Type B pancreatic cell (in vitro differentiated cells): ENCODE measurements around the gene ASIC2. TPM values are rescaled to one million over a fixed set of nuclear protein-coding genes. Genes with fewer than 3 reads are reported as not detected.

Source experiments
- DNase-seq: peaks from one replicate; pipeline ENCODE4 v3.0.0; 2021; ENCODE audit warnings: mixed read lengths; ENCODE audit not compliant: unreplicated experiment; ENCODE audit errors: extremely low spot score
- H3K27ac Mint-ChIP-seq: 2 replicates; pipeline ENCODE4 v1.8.0; 2021; ENCODE audit warnings: mild to moderate bottlenecking, mixed read lengths
- H3K27me3 Mint-ChIP-seq: 2 replicates; pipeline ENCODE4 v1.8.0; 2021; ENCODE audit warnings: mixed read lengths
- H3K36me3 Mint-ChIP-seq: 2 replicates; pipeline ENCODE4 v1.8.0; 2021; ENCODE audit warnings: mixed read lengths
- H3K4me1 Mint-ChIP-seq: one replicate; pipeline ENCODE4 v1.8.0; 2021; ENCODE audit warnings: mixed read lengths; ENCODE audit not compliant: unreplicated experiment
- H3K4me3 Mint-ChIP-seq: 2 replicates; pipeline ENCODE4 v1.8.0; 2021; ENCODE audit warnings: mild to moderate bottlenecking, mixed read lengths
- H3K9me3 Mint-ChIP-seq: 2 replicates; pipeline ENCODE4 v1.8.0; 2021; ENCODE audit warnings: mixed read lengths
- CTCF ChIP-seq: fragments of 200-600 bp; sonication (generic); conservative IDR thresholded peaks from 2 replicates; pipeline ENCODE4 v1.5.0; 2021; ENCODE audit warnings: antibody characterized with exemption, mild to moderate bottlenecking
- total RNA-seq: library from RNA; stranded (reverse); gene quantifications from 2 replicates; pipeline ENCODE4 v1.2.1, GENCODE V29; 2021; ENCODE audit warnings: low replicate concordance

The ASIC2 gene
- total RNA-seq, 1 donor from 2014 or later = 3.4 TPM

DNA sequence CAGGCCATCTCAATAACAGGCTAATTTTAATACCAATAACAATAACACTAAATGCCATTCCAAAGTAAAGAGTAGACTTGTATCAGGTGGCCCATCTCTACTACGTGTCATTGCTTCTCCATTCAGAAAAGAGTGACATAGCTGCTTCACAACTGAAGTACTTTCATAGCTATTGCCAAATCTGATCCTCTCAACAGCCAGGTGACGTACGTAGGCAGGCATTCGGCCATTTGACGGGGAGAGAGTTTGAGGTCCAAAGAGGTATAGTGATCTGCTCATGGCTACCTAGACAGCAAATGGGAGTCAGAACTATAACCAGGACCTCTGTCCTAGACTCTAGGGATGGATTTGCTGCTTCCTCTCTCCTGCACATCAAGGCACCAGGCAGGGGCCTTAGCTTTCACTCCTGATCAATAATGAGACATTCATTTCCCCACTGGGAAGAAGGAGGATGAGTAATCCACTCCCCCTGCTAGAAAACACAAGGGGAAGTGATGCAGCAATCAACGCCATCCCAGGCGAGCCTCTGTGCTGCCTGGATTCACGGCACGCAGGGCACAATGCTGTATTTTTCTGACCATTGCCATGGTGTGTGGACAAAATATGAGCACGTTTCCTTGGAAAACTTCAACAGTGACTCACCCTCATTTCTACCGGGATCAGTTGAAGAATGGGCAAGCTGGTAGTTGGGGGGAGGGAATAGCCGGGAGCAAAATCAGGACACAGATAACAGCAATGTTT is 220.5 kb downstream of the ASIC2 start:
- Mint-ChIP-seq H3K4me1 (no peaks in the 10 kb centered on the region), H3K36me3 (no peaks in the 10 kb centered on the region), H3K9me3 (no peaks in the 10 kb centered on the region), H3K4me3 (no peak overlapping the region), H3K27me3 (peaks cover 33% of the 10 kb centered on the region), H3K27ac (no peak overlapping the region)
- no peak for TF ChIP-seq CTCF
- DNase-seq = no peak

DNA sequence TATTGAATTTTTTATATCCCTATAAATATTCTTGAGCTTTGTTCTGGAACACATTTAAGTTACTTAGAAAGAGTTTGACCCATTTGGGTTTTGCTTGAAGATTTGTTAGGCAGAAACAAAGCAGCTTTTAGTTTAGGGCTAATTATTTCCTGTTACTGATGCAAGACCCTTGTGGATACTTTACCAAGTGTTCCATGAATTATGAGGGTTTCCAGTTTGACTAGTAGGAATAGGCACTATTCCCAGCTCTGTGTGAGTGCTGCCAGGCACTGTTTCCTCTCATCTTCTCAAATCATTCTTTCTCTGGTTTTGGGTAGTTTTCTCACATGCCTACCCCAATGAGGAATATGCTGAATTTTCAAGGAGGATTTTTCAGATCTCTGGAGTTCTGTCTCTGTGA is 221.4 kb downstream of the ASIC2 start:
- Mint-ChIP-seq H3K27me3 (peaks cover 28% of the 10 kb centered on the region), H3K27ac (no peak overlapping the region), H3K4me1 (no peaks in the 10 kb centered on the region), H3K4me3 (no peak overlapping the region), H3K9me3 (no peaks in the 10 kb centered on the region), H3K36me3 (no peaks in the 10 kb centered on the region)
- no peak for TF ChIP-seq CTCF
- no peak for DNase-seq

DNA sequence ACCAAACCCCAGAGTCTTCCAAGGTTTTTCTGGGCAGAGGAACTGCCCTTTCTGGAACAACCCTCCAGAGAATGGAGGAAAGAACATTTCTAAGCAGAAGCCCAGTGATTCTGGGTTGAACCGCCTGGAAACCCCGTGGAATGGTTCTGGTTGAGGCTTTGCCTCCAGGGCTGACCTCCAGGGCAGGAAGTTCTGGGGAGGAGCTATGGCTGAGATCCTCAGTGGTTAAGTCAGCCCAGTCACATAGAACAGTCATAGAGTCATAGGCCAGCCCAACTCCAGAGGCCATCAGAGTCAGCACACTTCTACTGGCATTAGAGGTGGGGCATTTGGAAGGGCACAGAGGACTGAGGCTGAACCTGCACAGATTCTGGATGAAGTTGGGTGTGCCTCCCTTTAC is 235.5 kb downstream of the ASIC2 start:
- H3K27ac Mint-ChIP-seq = no peak overlapping the region
- no peak for TF ChIP-seq CTCF
- no peak for DNase-seq

DNA sequence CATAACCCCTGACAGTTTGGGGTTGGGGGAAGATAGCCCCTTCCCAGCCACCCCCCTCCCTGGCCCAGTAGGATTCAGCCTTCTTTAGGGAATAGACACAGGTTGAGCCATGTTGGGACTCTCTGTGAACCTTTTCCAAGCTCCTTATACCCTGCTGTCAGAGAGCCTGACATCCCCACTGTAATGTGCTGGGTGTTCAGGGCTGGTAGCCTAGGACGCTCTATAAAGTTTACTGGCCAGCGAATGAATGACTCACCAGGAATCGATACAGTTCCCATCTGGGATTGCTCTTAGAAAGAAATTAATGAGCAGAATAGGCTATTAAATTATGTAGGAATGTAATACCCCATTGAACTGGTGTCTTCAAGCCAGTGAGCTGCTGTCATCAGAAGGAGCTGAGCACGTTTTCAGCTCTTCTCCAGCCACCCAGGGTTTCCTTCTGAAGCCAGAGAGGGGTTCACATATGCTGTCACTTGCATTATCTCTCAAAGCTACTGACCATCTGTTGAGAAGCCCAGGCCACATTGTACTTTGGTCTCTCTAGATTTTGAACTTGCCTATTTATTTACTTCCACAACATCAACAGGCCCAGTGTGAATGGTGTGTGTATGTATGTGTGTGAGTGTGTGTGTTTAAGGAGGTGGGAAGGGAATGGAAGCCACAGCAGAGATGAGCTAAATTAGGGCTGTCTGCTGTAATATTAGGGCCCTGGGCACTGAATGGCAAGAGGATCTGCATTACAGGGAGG is 236.5 kb downstream of the ASIC2 start:
- Mint-ChIP-seq H3K27me3 (peaks cover 17% of the 10 kb centered on the region), H3K27ac (no peak overlapping the region)
- no peak for TF ChIP-seq CTCF

More for the DNA sequence above, 235.5 kb downstream of the ASIC2 start:
- H3K36me3 Mint-ChIP-seq = no peaks in the 10 kb centered on the region
- peaks cover 16% of the 10 kb centered on the region for H3K27me3 Mint-ChIP-seq
- H3K9me3 Mint-ChIP-seq = no peaks in the 10 kb centered on the region
- no peak overlapping the region for H3K4me3 Mint-ChIP-seq
- no peaks in the 10 kb centered on the region for H3K4me1 Mint-ChIP-seq

GRCh38 chr17:33055746-33056145 is 237.3 kb downstream of the ASIC2 start:
- Mint-ChIP-seq H3K27ac (no peak overlapping the region), H3K4me3 (no peak overlapping the region), H3K9me3 (no peaks in the 10 kb centered on the region), H3K27me3 (peaks cover 17% of the 10 kb centered on the region), H3K36me3 (no peaks in the 10 kb centered on the region), H3K4me1 (no peaks in the 10 kb centered on the region)
- no peak for DNase-seq
- no peak for TF ChIP-seq CTCF

More for the DNA sequence above, 236.5 kb downstream of the ASIC2 start:
- no peak for DNase-seq
- H3K9me3 Mint-ChIP-seq = no peaks in the 10 kb centered on the region
- H3K4me1 Mint-ChIP-seq = no peaks in the 10 kb centered on the region
- no peaks in the 10 kb centered on the region for H3K36me3 Mint-ChIP-seq
- no peak overlapping the region for H3K4me3 Mint-ChIP-seq
